Smooth muscle cell (in vitro differentiated cells): ENCODE measurements around the gene FNDC1. TPM values are rescaled to one million over a fixed set of nuclear protein-coding genes. Genes with fewer than 3 reads are reported as not detected.

Experiments
- DNase-seq: peaks from one replicate; lab custom pipeline; 2025; ENCODE audit not compliant: unreplicated experiment; lab: John Stamatoyannopoulos, UW
- H2AFZ ChIP-seq: fragments of 200-600 bp; sonication (generic); 2 replicates; pipeline ENCODE4 v1.6.0; 2016; ENCODE audit warnings: antibody characterized with exemption, low read depth, mild to moderate bottlenecking
- H3F3A ChIP-seq: fragments of 200-600 bp; sonication (generic); 2 replicates; pipeline ENCODE4 v1.6.0; 2017; ENCODE audit warnings: antibody characterized with exemption, low read depth
- H3K27ac ChIP-seq: fragments of 200-600 bp; sonication (generic); 2 replicates; pipeline ENCODE4 v1.5.1; 2016; ENCODE audit warnings: low read depth, mild to moderate bottlenecking
- H3K27me3 ChIP-seq: fragments of 200-600 bp; sonication (generic); 2 replicates; pipeline ENCODE4 v1.6.1; 2016; ENCODE audit warnings: low read depth, mild to moderate bottlenecking
- H3K36me3 ChIP-seq: fragments of 200-600 bp; sonication (generic); 2 replicates; pipeline ENCODE4 v1.5.1; 2016; ENCODE audit warnings: low read depth
- H3K4me1 ChIP-seq: fragments of 200-600 bp; sonication (generic); 2 replicates; pipeline ENCODE4 v1.5.1; 2016; ENCODE audit warnings: low read depth
- H3K4me2 ChIP-seq: fragments of 200-600 bp; sonication (generic); 2 replicates; pipeline ENCODE4 v1.6.0; 2016; ENCODE audit warnings: mild to moderate bottlenecking
- H3K4me3 ChIP-seq: fragments of 200-600 bp; sonication (generic); 2 replicates; pipeline ENCODE4 v1.5.1; 2016; ENCODE audit warnings: mild to moderate bottlenecking
- H3K79me2 ChIP-seq: fragments of 200-600 bp; sonication (generic); 2 replicates; pipeline ENCODE4 v1.6.0; 2016; ENCODE audit warnings: low read depth, mild to moderate bottlenecking
- H3K9ac ChIP-seq: fragments of 200-600 bp; sonication (generic); 2 replicates; pipeline ENCODE4 v1.6.0; 2016; ENCODE audit warnings: low read depth
- H3K9me3 ChIP-seq: fragments of 200-600 bp; sonication (generic); replicated peaks from 2 replicates; pipeline ENCODE4 v1.5.1; 2016; ENCODE audit warnings: low read depth
- H4K20me1 ChIP-seq: fragments of 200-600 bp; sonication (generic); 2 replicates; pipeline ENCODE4 v1.6.0; 2016; ENCODE audit warnings: low read depth
- CTCF ChIP-seq: fragments of 200-600 bp; sonication (generic); IDR thresholded peaks from 2 replicates; pipeline ENCODE4 v1.5.1; 2017; ENCODE audit warnings: borderline replicate concordance, mild to moderate bottlenecking, antibody characterized with exemption; ENCODE audit not compliant: insufficient read depth, poor library complexity, severe bottlenecking
- WGBS: methylation state at CpG from one replicate; pipeline ENCODE4 v1.1.7; 2016; ENCODE audit warnings: low lambda C conversion rate; 5-methylcytosine and 5-hydroxymethylcytosine counted together
- polyA plus RNA-seq: library from polyadenylated mRNA; unstranded; fragments of >200 nt; fragmentation: Nextera tagmentation; extraction: Ambion mirVana; gene quantifications from 2 replicates; pipeline ENCODE4 v1.2.1, GENCODE V29; 2016
- total RNA-seq: library from RNA; depleted of rRNA; stranded (reverse); fragments of >200 nt; gene quantifications from 2 replicates; pipeline ENCODE4 v1.2.3, GENCODE V29; 2014

The FNDC1 gene
- total and polyA plus RNA-seq, 2 experiments from 2014 or later: 0.39 TPM; not detected in 1

DNA sequence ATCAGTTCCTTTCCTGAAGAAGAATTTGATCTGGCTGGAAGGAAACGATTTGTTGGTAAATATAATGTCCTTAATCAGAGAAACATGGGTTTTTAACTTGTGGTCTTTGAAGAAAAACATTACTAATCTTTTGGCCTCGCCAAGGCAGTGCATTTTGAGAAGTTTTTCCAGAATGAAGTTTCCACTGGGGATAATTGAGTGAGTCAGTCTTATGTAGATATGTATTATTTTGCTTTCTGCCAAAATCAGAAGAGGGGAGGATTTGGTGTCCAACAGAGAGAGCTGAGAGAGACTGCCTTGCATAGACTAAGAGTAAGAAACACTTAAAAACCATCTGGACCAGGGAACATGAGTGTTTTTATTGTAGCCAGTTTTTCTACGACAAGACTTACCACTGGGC lies 79.9 kb downstream of the FNDC1 start:
- Histone ChIP-seq H2AFZ (no peak overlapping the region), H3F3A (no peaks in the 10 kb centered on the region), H3K79me2 (no peaks in the 10 kb centered on the region), H3K9me3 (no peaks in the 10 kb centered on the region), H3K4me3 (no peak overlapping the region), H3K27ac (no peak overlapping the region), H4K20me1 (no peaks in the 10 kb centered on the region), H3K4me2 (no peak overlapping the region), H3K36me3 (no peaks in the 10 kb centered on the region), H3K9ac (no peak overlapping the region), H3K4me1 (no peaks in the 10 kb centered on the region), H3K27me3 (no peaks in the 10 kb centered on the region)
- WGBS: 66% methylated on average over 3 of the region's 3 CpGs
- TF ChIP-seq CTCF: no peak
- DNase-seq: no peak

GRCh38 chr6:159249752-159250151 lies 80.6 kb downstream of the FNDC1 start:
- no peak overlapping the region for H3K4me2 ChIP-seq
- H3K79me2 ChIP-seq: no peaks in the 10 kb centered on the region
- no peak for TF ChIP-seq CTCF
- no peaks in the 10 kb centered on the region for H3K9me3 ChIP-seq
- no peak for DNase-seq
- H3K9ac ChIP-seq: no peak overlapping the region
- H4K20me1 ChIP-seq: no peaks in the 10 kb centered on the region
- no peaks in the 10 kb centered on the region for H3K27me3 ChIP-seq
- H2AFZ ChIP-seq: no peak overlapping the region
- H3K27ac ChIP-seq: no peak overlapping the region
- WGBS: 74% methylated on average over 8 of the region's 8 CpGs
- H3K4me3 ChIP-seq: no peak overlapping the region
- H3K36me3 ChIP-seq: no peaks in the 10 kb centered on the region
- H3F3A ChIP-seq: no peaks in the 10 kb centered on the region
- H3K4me1 ChIP-seq: no peaks in the 10 kb centered on the region

GRCh38 chr6:159250633-159251032 lies 81.4 kb downstream of the FNDC1 start:
- no peak for TF ChIP-seq CTCF
- Histone ChIP-seq H3K36me3 (no peaks in the 10 kb centered on the region), H3K4me1 (no peaks in the 10 kb centered on the region), H3K9me3 (no peaks in the 10 kb centered on the region), H3K4me3 (no peak overlapping the region), H3F3A (no peaks in the 10 kb centered on the region), H3K27me3 (no peaks in the 10 kb centered on the region), H3K9ac (no peak overlapping the region), H3K4me2 (no peak overlapping the region), H3K27ac (no peak overlapping the region), H4K20me1 (no peaks in the 10 kb centered on the region), H3K79me2 (no peaks in the 10 kb centered on the region), H2AFZ (no peak overlapping the region)
- DNase-seq: no peak
- 85% methylated on average over 3 of the region's 3 CpGs for WGBS

DNA sequence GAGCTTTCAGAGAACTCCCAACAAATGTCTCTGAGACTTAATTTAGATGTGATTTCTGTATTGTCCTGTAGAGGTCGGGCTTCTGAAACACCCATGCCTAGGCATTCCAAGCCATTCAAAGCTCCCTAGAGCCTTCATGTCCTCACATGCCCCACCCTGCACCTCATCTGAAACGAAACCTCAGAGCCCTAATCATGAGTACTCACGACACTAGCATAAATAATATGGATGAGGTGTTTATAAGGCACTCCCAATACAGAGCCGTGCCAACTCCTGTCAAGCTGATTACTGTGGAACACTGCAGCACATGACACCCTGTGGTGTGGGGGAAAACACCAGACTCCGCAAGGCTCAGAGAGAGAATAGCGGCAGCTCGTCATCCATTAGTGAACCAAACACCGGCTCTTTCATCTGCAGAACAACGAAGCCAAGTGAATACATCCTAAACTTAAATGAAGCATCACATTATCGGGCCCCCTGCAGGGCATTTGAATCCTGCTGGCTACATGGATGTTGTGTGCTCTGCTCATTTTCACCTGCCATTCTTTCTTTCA lies 83.8 kb downstream of the FNDC1 start:
- no peak overlapping the region for H3K27ac ChIP-seq

More for the DNA sequence above, 83.8 kb downstream of the FNDC1 start:
- DNase-seq: no peak
- TF ChIP-seq CTCF: peak; percentile 52
- Histone ChIP-seq H3K79me2 (no peaks in the 10 kb centered on the region), H3F3A (no peaks in the 10 kb centered on the region), H3K9me3 (no peaks in the 10 kb centered on the region), H3K9ac (no peak overlapping the region), H3K4me3 (no peak overlapping the region), H3K4me2 (no peak overlapping the region), H2AFZ (no peak overlapping the region), H3K27me3 (no peaks in the 10 kb centered on the region), H3K36me3 (no peaks in the 10 kb centered on the region), H3K4me1 (no peaks in the 10 kb centered on the region), H4K20me1 (no peaks in the 10 kb centered on the region)
- WGBS: 53% methylated on average over 10 of the region's 10 CpGs
